Type B pancreatic cell (in vitro differentiated cells): ENCODE data around the gene SERPINA10. TPM values are rescaled to one million over a fixed set of nuclear protein-coding genes. Genes with fewer than 3 reads are reported as not detected.
"Not testable (repeated sequence)": the region's sequence is repeated elsewhere in the genome, so short reads cannot be mapped to it uniquely, and the experiment has no call there.

Experiments used
- DNase-seq: peaks from one replicate; pipeline ENCODE4 v3.0.0; 2021; ENCODE audit warnings: mixed read lengths; ENCODE audit not compliant: unreplicated experiment; ENCODE audit errors: extremely low spot score
- H3K27ac Mint-ChIP-seq: 2 replicates; pipeline ENCODE4 v1.8.0; 2021; ENCODE audit warnings: mild to moderate bottlenecking, mixed read lengths
- H3K27me3 Mint-ChIP-seq: 2 replicates; pipeline ENCODE4 v1.8.0; 2021; ENCODE audit warnings: mixed read lengths
- H3K36me3 Mint-ChIP-seq: 2 replicates; pipeline ENCODE4 v1.8.0; 2021; ENCODE audit warnings: mixed read lengths
- H3K4me1 Mint-ChIP-seq: one replicate; pipeline ENCODE4 v1.8.0; 2021; ENCODE audit warnings: mixed read lengths; ENCODE audit not compliant: unreplicated experiment
- H3K4me3 Mint-ChIP-seq: 2 replicates; pipeline ENCODE4 v1.8.0; 2021; ENCODE audit warnings: mild to moderate bottlenecking, mixed read lengths
- H3K9me3 Mint-ChIP-seq: 2 replicates; pipeline ENCODE4 v1.8.0; 2021; ENCODE audit warnings: mixed read lengths
- total RNA-seq: library from RNA; stranded (reverse); gene quantifications from 2 replicates; pipeline ENCODE4 v1.2.1, GENCODE V29; 2021; ENCODE audit warnings: low replicate concordance
- TF ChIP-seq, protein P1 (sequence below): fragments of 200-600 bp; sonication (generic); conservative IDR thresholded peaks from 2 replicates; pipeline ENCODE4 v1.5.0; 2021; ENCODE audit warnings: antibody characterized with exemption, mild to moderate bottlenecking

The SERPINA10 gene
- total RNA-seq, 1 donor from 2014 or later, result 1.5 TPM

DNA sequence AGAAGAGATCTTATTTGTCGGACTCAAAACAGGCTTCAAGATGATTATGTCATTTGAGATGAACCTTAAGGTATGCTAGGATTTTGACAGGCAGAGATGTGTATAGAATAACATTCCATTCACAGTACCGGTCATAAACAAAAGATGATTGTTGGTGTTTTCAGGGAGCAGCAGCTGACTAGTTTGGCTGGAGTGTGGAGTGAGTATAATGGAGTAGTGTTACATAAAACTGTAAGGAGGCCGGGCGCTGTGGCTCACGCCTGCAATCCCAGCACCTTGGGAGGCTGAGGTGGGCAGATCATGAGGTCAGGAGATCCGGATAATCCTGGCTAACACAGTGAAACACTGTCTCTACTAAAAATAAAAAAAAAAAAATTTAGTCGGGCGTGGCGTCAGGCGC is 23.9 kb downstream of the SERPINA10 start:
- TF ChIP-seq, protein P1, sequence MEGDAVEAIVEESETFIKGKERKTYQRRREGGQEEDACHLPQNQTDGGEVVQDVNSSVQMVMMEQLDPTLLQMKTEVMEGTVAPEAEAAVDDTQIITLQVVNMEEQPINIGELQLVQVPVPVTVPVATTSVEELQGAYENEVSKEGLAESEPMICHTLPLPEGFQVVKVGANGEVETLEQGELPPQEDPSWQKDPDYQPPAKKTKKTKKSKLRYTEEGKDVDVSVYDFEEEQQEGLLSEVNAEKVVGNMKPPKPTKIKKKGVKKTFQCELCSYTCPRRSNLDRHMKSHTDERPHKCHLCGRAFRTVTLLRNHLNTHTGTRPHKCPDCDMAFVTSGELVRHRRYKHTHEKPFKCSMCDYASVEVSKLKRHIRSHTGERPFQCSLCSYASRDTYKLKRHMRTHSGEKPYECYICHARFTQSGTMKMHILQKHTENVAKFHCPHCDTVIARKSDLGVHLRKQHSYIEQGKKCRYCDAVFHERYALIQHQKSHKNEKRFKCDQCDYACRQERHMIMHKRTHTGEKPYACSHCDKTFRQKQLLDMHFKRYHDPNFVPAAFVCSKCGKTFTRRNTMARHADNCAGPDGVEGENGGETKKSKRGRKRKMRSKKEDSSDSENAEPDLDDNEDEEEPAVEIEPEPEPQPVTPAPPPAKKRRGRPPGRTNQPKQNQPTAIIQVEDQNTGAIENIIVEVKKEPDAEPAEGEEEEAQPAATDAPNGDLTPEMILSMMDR, result no peak
- DNase-seq, result no peak
- H3K27ac Mint-ChIP-seq, result no peak overlapping the region
- H3K36me3 Mint-ChIP-seq, result no peaks in the 10 kb centered on the region
- no peaks in the 10 kb centered on the region for H3K27me3 Mint-ChIP-seq
- H3K4me3 Mint-ChIP-seq, result no peak overlapping the region
- H3K4me1 Mint-ChIP-seq, result no peaks in the 10 kb centered on the region
- no peaks in the 10 kb centered on the region for H3K9me3 Mint-ChIP-seq

DNA sequence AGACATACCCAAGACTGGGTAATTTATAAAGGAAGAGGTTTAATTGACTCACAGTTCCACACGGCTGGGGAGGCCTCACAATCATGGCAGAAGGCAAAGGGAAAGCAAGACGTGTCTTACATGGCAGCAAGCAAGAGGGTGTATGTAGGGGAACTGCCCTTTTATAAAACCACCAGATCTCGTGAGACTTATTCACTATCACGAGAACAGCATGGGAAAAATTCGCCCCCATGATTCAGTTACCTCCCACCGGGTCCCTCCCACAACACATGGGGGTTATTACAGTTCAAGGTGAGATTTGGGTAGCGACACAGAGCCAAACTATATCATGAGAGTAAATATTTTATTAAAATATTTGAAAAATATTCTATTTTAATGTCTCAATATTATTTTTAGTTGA is 24.5 kb downstream of the SERPINA10 start:
- H3K27ac Mint-ChIP-seq, H3K36me3 Mint-ChIP-seq, H3K4me1 Mint-ChIP-seq, H3K4me3 Mint-ChIP-seq, H3K27me3 Mint-ChIP-seq, DNase-seq, H3K9me3 Mint-ChIP-seq: not testable (repeated sequence)

DNA sequence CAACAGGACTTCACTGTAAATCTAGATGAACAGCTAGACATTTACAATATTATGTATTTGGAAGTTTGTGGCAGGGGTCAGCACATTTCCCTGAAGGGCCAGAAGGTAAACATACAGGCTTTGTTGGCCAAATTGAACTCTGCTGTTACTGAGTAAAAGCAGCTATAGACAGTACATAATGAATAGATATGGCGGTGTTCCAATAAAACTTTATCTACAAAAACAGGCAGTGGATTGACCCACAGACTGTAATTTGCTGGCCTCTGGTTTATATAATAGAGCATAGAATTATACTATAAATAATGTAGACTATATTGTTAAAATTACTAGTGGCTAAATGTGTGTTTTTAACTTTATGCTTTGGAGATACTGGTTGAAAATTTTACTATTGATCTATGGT is 25.7 kb downstream of the SERPINA10 start:
- Mint-ChIP-seq H3K27me3 (no peaks in the 10 kb centered on the region), H3K27ac (no peak overlapping the region), H3K4me1 (no peaks in the 10 kb centered on the region), H3K4me3 (no peak overlapping the region), H3K9me3 (no peaks in the 10 kb centered on the region), H3K36me3 (no peaks in the 10 kb centered on the region)
- DNase-seq, result no peak
- TF ChIP-seq, protein P1, result no peak

DNA sequence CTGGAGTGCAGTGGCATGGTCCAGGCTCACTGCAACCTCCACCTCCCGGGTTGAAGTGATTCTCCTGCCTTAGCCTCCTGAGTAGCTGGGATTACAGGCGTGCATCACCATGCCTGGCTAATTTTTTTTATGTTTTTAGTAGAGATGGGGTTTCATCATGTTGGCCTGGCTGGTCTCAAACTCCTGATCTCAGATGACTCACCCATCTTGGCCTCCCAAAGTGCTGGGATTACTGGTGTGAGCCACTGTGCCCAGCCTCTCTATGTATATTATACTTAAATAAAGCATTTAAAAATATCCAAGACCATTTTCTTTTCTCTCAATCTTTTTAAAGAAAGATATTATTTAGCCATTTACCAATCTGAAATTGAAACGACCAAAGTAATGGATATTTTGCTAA is 28.9 kb downstream of the SERPINA10 start:
- not testable (repeated sequence) for H3K4me1 Mint-ChIP-seq, H3K36me3 Mint-ChIP-seq, H3K27ac Mint-ChIP-seq, H3K27me3 Mint-ChIP-seq, H3K4me3 Mint-ChIP-seq, H3K9me3 Mint-ChIP-seq, DNase-seq

DNA sequence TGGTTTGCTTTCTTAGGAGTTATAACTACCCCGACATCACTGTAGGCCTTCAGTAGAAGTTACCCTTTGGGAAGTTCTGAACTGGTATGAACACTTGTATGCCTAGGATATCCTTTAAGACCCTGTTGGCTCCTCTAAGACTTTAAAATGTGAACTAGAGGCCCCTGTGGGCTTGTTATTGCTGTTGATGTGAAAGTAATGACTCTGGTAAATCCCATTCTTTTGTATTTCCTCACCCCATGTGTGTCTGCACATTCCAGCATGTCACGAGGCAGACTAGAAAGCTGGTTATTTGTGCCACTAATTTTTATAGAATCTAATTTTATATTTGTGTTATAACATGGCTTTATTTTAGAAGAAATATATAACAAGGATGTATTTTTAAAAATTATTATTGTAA is 48.9 kb downstream of the SERPINA10 start:
- H3K4me3 Mint-ChIP-seq, result no peak overlapping the region
- no peaks in the 10 kb centered on the region for H3K4me1 Mint-ChIP-seq
- TF ChIP-seq, protein P1, result no peak
- H3K36me3 Mint-ChIP-seq, result no peaks in the 10 kb centered on the region
- H3K27ac Mint-ChIP-seq, result no peak overlapping the region
- no peaks in the 10 kb centered on the region for H3K27me3 Mint-ChIP-seq
- no peak for DNase-seq
- no peaks in the 10 kb centered on the region for H3K9me3 Mint-ChIP-seq

DNA sequence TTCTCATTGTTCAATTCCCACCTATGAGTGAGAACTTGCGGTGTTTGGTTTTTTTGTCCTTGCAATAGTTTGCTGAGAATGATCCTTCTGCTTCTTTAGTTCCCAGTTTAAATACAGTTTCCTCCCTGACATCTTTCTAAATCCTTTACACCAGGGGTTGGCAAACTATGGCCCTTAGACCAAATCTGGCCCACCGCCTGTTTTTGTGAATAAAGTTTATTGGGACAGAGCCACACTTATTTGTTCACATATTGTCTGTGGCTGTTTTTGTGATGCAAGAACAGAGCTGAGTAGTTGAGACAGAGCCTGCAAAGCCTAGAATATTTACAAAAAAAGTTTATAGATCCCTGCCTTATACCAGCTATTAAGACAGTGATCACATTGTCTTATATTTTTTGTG is 53.7 kb downstream of the SERPINA10 start:
- Mint-ChIP-seq H3K27ac (no peak overlapping the region), H3K4me1 (no peaks in the 10 kb centered on the region), H3K27me3 (no peaks in the 10 kb centered on the region), H3K4me3 (no peak overlapping the region), H3K9me3 (no peaks in the 10 kb centered on the region), H3K36me3 (no peaks in the 10 kb centered on the region)
- no peak for DNase-seq
- TF ChIP-seq, protein P1, result no peak

DNA sequence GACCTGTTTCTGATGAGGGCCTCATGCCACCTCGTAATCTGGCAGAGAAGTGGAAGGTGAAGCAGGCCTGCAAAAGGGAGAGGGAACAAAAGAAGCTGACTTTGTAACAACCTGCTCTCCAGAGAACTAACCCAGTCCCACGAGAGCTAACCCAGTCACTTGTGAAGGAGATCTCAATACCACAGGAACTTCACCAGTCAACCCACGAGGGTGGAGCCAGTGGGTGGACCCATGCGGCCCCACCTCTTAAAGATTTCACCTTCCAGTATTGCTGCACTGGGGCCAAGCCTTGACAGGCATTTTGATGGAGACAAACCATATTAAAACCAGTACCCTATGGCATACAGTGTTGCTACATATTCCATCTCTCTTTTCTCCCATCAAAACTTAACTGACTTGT is 55.1 kb downstream of the SERPINA10 start:
- Mint-ChIP-seq H3K27ac (no peak overlapping the region), H3K4me1 (no peaks in the 10 kb centered on the region), H3K9me3 (no peaks in the 10 kb centered on the region), H3K36me3 (no peaks in the 10 kb centered on the region), H3K27me3 (no peaks in the 10 kb centered on the region), H3K4me3 (no peak overlapping the region)
- DNase-seq, result no peak
- TF ChIP-seq, protein P1, result no peak
